HG03575 (cell line): ENCODE data around the gene APLNR.
"Not testable (repeated sequence)": the region's sequence is repeated elsewhere in the genome, so short reads cannot be mapped to it uniquely, and the experiment has no call there.

ENCODE experiments used
- ATAC-seq: cut with Tn5 transposase; IDR thresholded peaks from one replicate; pipeline ENCODE4 v1.9.1; 2021; ENCODE audit not compliant: unreplicated experiment, insufficient number of reproducible peaks, low FRiP score; ENCODE audit errors: extremely low read depth

Gene APLNR

GRCh38 chr11:57237204-57237681, at the start of gene APLNR:
Gene APLNR (minus strand): TSS chr11:57237250. CDS start chr11:57237004, 246 bp downstream.
- ATAC-seq: no peak

DNA sequence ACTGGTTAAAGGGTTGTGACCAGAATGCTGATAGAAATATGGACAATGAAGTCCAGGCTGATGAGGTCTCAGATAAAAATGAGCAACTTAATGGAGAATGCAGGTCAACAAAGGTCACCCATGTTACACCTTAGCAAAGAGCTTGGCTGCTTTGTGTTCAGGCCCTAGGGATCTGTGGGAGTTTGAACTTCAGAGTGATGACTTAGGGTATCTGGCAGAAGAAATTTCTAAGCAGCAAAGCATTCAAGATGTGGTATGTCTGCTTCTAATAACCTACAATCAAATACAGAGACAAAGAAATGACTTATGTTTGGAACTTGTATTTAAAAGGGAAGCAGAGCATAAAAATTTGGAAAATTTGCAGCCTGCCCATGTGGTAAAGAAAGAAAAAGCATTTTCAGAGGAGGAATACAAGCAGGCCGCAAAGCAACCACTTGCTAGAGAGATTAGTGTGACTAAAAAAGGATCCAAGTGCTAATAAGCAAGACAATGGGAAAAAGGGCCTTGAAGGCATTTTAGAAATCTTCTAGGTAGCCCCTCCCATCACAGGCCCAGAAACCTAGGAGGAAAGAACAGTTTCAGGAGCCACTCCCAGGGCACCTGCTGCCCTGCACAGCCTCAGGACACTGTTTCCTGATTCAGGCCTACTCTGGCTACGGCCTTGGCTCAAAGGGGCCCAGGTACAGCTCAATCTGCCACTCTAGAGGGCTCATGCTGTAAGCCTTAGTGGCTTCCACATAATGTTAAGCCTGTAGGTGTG, 46.4 kb upstream of the APLNR start:
- ATAC-seq: no peak

- not testable (repeated sequence) for ATAC-seq
These were observed 44.5 kb upstream of the APLNR start for GRCh38 chr11:57281546-57281945.

DNA sequence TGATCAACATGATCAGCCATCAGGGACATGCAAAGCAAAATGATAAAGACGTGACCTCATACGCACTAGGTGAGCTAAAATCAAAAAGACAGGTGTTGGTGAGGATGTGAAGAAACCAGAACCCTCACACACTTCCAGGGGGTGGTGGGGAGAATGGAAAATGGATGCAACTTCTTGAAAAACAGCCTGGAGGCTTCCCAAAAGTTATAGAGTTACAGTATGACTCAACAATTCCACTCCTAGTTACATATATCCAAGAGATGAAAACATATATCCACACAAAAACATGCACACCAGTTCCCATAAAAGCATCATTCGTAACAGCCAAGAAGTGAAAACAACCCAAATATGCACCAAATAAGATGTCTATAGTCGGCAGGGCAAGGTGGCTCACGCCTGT, 42.1 kb upstream of the APLNR start:
- no peak for ATAC-seq

DNA sequence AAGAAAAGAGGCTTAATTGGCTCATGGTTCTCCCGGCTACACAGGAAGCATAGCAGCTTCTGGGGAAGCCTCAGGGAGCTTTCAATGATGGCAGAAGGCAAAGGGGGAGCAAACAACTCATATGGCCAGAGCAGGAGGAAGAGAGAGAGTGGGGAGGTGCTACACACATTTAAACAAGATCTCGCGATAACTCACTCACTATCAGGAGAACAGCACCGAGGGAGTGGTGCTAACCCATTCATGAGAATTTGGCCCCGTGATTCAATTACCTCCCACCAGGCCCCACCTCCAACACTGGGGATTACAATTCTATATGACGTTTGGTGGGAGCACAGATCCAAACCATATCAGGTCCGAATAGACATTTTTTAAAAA, 41.7 kb upstream of the APLNR start:
- no peak for ATAC-seq

DNA sequence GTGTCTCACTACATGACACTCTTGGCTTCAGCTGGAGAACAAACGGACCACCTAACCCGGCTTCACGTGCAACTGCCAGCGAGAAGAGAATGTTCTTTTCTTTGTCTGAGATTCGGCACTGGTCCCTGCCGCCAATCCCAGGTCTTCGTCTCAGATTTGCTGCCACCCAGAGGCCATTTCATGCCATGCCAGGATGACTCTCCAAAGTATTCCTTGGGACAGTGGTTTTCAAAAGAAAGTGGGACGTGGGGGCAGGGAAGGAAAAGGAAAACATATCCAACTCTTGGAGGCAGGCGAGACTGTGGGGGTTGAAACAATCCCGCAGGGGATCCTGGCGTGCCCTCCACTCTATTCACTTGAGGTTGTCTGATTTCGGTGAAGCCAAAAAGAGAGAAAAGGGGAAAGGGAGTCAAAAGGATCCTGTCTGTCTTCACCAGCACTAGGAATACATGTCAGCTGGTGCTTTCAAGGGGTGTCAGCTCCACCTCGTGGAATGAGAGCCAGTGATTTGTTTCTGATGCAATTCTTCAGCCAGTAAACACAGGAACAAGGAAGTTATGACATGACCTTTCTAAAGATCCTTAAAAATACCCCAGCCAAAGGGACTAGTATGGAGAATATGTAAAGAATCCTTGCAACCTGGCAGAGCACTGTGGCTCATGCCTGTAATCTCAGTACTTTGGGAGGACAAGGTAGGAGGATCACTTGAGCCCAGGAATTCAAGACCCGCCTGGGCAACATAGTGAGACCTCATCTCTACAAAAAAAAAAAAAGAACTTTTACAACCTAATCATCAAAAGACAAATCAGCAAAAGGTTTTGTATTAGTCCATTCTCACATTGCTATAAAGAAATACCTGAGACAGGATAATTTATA, 41.0 kb upstream of the APLNR start:
- ATAC-seq: no peak

DNA sequence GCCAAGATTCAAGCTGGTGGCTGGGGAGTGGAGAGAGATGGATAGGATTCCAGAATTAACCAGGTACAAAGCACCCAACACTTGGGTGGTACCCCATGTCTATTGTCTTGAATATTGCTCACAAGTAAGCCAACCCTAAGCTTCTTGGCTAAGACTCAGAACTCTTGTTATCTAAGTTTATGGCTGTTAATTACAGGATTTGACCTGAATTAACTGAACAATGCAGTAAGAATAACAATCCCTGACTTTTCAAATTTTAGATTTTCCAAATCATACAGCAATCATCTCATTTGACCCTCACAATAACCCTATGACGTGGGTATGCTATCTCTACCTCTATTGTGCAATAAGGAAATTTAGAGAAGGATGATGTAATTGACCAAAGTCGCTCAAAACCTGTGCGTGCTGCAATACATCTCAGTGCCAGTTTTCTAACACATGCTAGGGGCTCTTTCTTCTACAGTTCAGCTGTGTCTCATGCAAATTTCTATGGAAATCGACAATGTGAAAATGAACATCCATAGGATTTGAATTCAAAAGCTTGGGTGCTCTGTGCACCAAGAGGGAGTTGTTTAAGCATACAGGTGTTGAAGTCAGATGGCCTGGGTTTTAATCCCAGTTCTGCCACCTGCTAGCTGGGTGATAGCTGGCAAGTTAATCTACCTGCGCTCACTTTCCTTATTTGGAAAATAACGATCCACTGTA, 40.1 kb upstream of the APLNR start:
- no peak for ATAC-seq

DNA sequence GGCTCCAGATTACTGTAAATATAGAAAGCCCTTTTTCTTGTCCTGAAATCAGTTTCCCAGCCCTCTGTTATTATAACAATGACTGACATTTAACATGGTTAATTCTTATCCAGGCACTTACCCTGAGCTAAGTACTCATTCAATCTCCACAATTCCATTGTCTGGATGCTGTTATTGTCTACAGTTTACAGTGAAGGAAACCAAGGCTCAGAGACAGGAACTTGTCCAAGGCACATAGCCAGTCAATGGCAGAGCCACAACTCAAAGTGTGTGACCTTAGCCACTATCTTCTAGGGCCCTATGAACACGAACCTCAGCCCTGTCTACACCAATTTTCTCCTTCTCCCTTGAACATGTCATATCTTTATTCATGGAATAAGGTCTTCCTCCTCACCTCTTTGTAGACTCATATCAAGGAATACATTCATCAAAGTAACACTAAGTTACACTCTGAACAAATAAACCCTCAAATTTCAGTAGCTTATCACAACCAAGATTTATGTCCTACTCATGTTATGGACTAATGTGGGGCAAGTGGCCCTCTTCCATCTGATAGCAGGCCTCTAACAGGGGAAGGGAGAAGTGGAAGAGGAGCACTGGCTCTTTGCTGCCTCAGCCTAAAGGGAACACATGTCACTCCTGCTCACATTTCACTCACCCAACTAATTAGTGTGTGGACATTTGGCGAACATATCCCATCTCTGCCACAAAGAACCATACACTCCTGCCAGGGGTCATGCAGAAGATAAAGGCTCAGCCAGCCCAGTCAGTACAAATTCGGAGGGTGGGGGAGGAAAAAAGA, 39.3 kb upstream of the APLNR start:
- ATAC-seq: no peak

GRCh38 chr11:57275582-57275981, 38.5 kb upstream of the APLNR start:
- ATAC-seq: no peak

GRCh38 chr11:57274904-57275498, 38.0 kb upstream of the APLNR start:
- no peak for ATAC-seq

GRCh38 chr11:57273448-57274058, 36.5 kb upstream of the APLNR start:
- ATAC-seq: no peak

- no peak for ATAC-seq
These were observed 32.5 kb upstream of the APLNR start for GRCh38 chr11:57269571-57270021.

DNA sequence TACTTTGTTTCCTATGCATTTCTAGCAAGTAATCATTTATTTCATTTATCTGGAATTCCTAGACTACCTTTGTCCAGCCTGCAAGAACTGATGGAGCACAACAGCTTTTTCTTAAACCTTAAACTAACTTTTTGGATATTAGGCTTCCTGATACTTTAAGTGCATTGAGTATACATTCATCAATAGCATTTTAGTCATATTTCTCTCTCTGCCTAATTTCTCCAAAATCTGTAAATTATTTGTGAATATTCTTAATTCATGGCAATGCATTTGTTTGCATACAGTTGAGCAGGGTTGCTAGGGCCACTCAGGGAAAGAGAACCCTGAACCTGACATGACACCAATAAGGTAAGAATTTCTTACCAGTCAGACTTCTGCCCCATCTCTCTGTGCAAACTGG, 29.1 kb upstream of the APLNR start:
- no peak for ATAC-seq

DNA sequence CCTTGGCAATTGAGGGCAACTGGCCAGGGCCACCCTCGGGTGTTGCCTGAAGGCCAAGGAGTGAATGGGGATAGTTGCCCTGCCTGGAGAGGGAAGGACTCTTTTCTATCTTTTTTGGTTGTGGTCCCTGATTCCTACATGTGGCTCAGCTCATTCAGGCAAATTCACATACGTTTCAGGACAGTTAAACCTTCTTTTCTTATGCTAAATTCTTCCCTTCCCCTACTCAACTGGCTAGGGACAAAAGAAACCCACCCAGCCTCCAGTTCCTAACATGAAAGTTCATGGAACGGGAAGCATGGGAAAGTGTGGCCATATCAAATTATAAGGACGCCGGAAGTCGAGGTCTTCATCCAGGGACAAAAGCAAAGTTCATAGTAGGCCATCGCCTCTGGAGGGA, 26.3 kb upstream of the APLNR start:
- no peak for ATAC-seq

- ATAC-seq: no peak
These were observed 25.1 kb upstream of the APLNR start for GRCh38 chr11:57262157-57262556.

GRCh38 chr11:57260937-57261783, 24.1 kb upstream of the APLNR start:
- no peak for ATAC-seq

GRCh38 chr11:57256119-57256518, 19.1 kb upstream of the APLNR start:
- ATAC-seq: no peak
